Hepatic stellate cell (primary cell): ENCODE measurements around the gene ZFPL1.

Experiments
- DNase-seq: peaks from one replicate; pipeline ENCODE4 v3.0.0; 2011; ENCODE audit warnings: low spot score

The ZFPL1 gene

GRCh38 chr11:65059959-65060824, 23.8 kb upstream of the ZFPL1 start:
- no peak for DNase-seq

- no peak for DNase-seq
Measured at GRCh38 chr11:65060913-65061408, 23.1 kb upstream of the ZFPL1 start.

GRCh38 chr11:65063532-65063931, 20.5 kb upstream of the ZFPL1 start:
- no peak for DNase-seq

- DNase-seq = no peak
Measured at GRCh38 chr11:65064847-65065240, 19.2 kb upstream of the ZFPL1 start.

- no peak for DNase-seq
Measured at GRCh38 chr11:65065851-65066250, 18.2 kb upstream of the ZFPL1 start.

GRCh38 chr11:65066315-65066714, 17.7 kb upstream of the ZFPL1 start:
- no peak for DNase-seq

GRCh38 chr11:65066805-65067291, 17.2 kb upstream of the ZFPL1 start:
- no peak for DNase-seq

- DNase-seq = no peak
Measured at GRCh38 chr11:65067446-65067845, 16.6 kb upstream of the ZFPL1 start.

- DNase-seq = no peak
Measured at GRCh38 chr11:65069217-65069616, 14.8 kb upstream of the ZFPL1 start.

- DNase-seq = no peak
Measured at GRCh38 chr11:65071907-65072630, 12.0 kb upstream of the ZFPL1 start.

- DNase-seq = no peak
Measured at GRCh38 chr11:65072631-65072966, 11.4 kb upstream of the ZFPL1 start.

GRCh38 chr11:65077451-65077850, 6.6 kb upstream of the ZFPL1 start:
- no peak for DNase-seq

- DNase-seq = peak; percentile 63
Measured at GRCh38 chr11:65078151-65078550, 5.9 kb upstream of the ZFPL1 start.

GRCh38 chr11:65078786-65079342, 5.2 kb upstream of the ZFPL1 start:
- no peak for DNase-seq

- no peak for DNase-seq
Measured at GRCh38 chr11:65083134-65083833, 738 bp upstream of the ZFPL1 start.

- no peak for DNase-seq
Measured at GRCh38 chr11:65084598-65085375, 765 bp downstream of the ZFPL1 start.

GRCh38 chr11:65085446-65085845, 1.4 kb downstream of the ZFPL1 start:
- DNase-seq = no peak

GRCh38 chr11:65086809-65087208, 2.8 kb downstream of the ZFPL1 start:
- DNase-seq = no peak

- no peak for DNase-seq
Measured at GRCh38 chr11:65087216-65087615, 3.2 kb downstream of the ZFPL1 start.

GRCh38 chr11:65087827-65088226, 3.8 kb downstream of the ZFPL1 start:
- DNase-seq = no peak

GRCh38 chr11:65089621-65090020, 5.6 kb downstream of the ZFPL1 start:
- no peak for DNase-seq
